ENCODE measurements around the gene PIP5K1B. TPM values are rescaled to one million over a fixed set of nuclear protein-coding genes. Genes with fewer than 3 reads are reported as not detected.

The PIP5K1B gene
- total RNA-seq, 1 experiment from 2014 or later = not detected

- in situ Hi-C loops (cut with HindIII; ENCODE audit: low pct_unique_long_range_greater_than_20kb, low sequenced_read_pairs) (no loop called here), intact Hi-C loops (cut with micrococcal nuclease; ENCODE audit: unreplicated experiment) (no loop called here)
- no peak overlapping the region for H3K4me3 ChIP-seq (ENCODE audit: low read depth in 2 of 2, low read length in 2 of 2)
- DNase-seq (ENCODE audit: low read depth, low spot score) (no peak), ATAC-seq (no peak)
- no peaks in the 10 kb centered on the region for H3K27me3 ChIP-seq (ENCODE audit: control insufficient read depth, insufficient read depth, low read length)
- H3K4me1 ChIP-seq (ENCODE audit: control insufficient read depth, insufficient read depth, low read length) = no peaks in the 10 kb centered on the region
- no peaks in the 10 kb centered on the region for H3K36me3 ChIP-seq (ENCODE audit: control insufficient read depth, insufficient read depth, low read length)
- ChIA-PET CTCF (no interaction called here), POLR2A (no interaction called here)
- no TSS peak for BruUV-seq (replicated peaks)
- H3K27ac ChIP-seq (ENCODE audit: low read length) = no peak overlapping the region
- TF ChIP-seq POLR2AphosphoS5 (IDR thresholded peaks at IDR 0.05; ENCODE audit: low read depth, low read length) (no peak), TCF7L2 (IDR thresholded peaks at IDR 0.05; ENCODE audit: low read depth, low read length) (no peak), SIN3A (IDR thresholded peaks at IDR 0.05; ENCODE audit: borderline replicate concordance, insufficient read depth, low read depth, low read length) (no peak), CTCF (IDR thresholded peaks at IDR 0.05) (no peak), REST (IDR thresholded peaks at IDR 0.05; ENCODE audit: insufficient read depth in 1 of 2, low read depth in 2 of 2, low read length in 1 of 2) (no peak)
- no peaks in the 10 kb centered on the region for H3K9me3 ChIP-seq (ENCODE audit: control insufficient read depth, insufficient read depth, low read depth, low read length)
These were observed 117.6 kb downstream of the PIP5K1B start for GRCh38 chr9:68822596-68823165.

GRCh38 chr9:68825762-68826472, 120.9 kb downstream of the PIP5K1B start:
- CTCF ChIA-PET = no interaction called here
- ATAC-seq = no peak

More at GRCh38 chr9:68825762-68826472, 120.9 kb downstream of the PIP5K1B start:
- no peak for TF ChIP-seq TCF7L2 (IDR thresholded peaks at IDR 0.05; ENCODE audit: low read depth, low read length)
- POLR2A ChIA-PET = no interaction called here
- BruUV-seq (replicated peaks) = no TSS peak
- Histone ChIP-seq H3K4me3 (ENCODE audit: low read depth in 2 of 2, low read length in 2 of 2) (no peak overlapping the region), H3K27ac (ENCODE audit: low read length) (no peak overlapping the region), H3K4me1 (ENCODE audit: control insufficient read depth, insufficient read depth, low read length) (no peaks in the 10 kb centered on the region), H3K9me3 (ENCODE audit: control insufficient read depth, insufficient read depth, low read depth, low read length) (no peaks in the 10 kb centered on the region), H3K36me3 (ENCODE audit: control insufficient read depth, insufficient read depth, low read length) (no peaks in the 10 kb centered on the region), H3K27me3 (ENCODE audit: control insufficient read depth, insufficient read depth, low read length) (no peaks in the 10 kb centered on the region)
- DNase-seq (ENCODE audit: low read depth, low spot score) = no peak
- in situ Hi-C loops (cut with HindIII; ENCODE audit: low pct_unique_long_range_greater_than_20kb, low sequenced_read_pairs) (no loop called here), intact Hi-C loops (cut with micrococcal nuclease; ENCODE audit: unreplicated experiment) (no loop called here)
